GM12878 (cell line): ENCODE data around the gene CBLIF. TPM values are rescaled to one million over a fixed set of nuclear protein-coding genes. Genes with fewer than 3 reads are reported as not detected.

Source experiments
- ATAC-seq: fragments of 200-7000 bp; cut with Tn5 transposase; 3 replicates; pipeline ENCODE4 v1.9.1; 2020; ENCODE audit warnings: mild to moderate bottlenecking, moderate library complexity
- BruUV-seq: library from RNA; stranded (reverse); fragments of 400-500 nt; replicated peaks from 2 replicates; lab custom pipeline; 2021; lab: Mats Ljungman, UMichigan
- CTCF ChIA-PET: fragments of 300-600 bp; sonication (Branson Sonifier 250); formaldehyde crosslinking; extraction: SDS; loops from one replicate; lab custom pipeline; 2021; ENCODE audit warnings: inconsistent platforms; lab: Yijun Ruan, JAX
- POLR2A ChIA-PET: fragments of 350-600 bp; formaldehyde crosslinking; extraction: SDS; loops from one replicate; lab custom pipeline; 2021; ENCODE audit warnings: inconsistent platforms; lab: Charles Lee
- RAD21 ChIA-PET: fragments of 300-600 bp; sonication (Branson Sonifier 250); formaldehyde crosslinking; loops from one replicate; lab custom pipeline; 2023; ENCODE audit warnings: antibody characterized with exemption; ENCODE audit not compliant: unreplicated experiment; lab: Charles Lee
- SMC1A ChIA-PET: fragments of 300-600 bp; sonication (Branson Sonifier 250); formaldehyde crosslinking; loops from one replicate; lab custom pipeline; 2023; ENCODE audit not compliant: unreplicated experiment, uncharacterized antibody; lab: Charles Lee
- DNase-seq: peaks from one replicate; pipeline ENCODE4 v3.0.0-alpha.2; 2011; ENCODE audit warnings: low read depth, low spot score
- FAIRE-seq: peaks from 3 replicates; lab custom pipeline; 2011; peaks lifted over from hg19 to GRCh38; lab: Jason Lieb, UNC
- H2AFZ ChIP-seq: 2 replicates; pipeline ENCODE4 v1.6.0; 2011; ENCODE audit warnings: low read depth, low read length, control low read depth; ENCODE audit not compliant: control insufficient read depth
- H3K27ac ChIP-seq: 2 replicates; pipeline ENCODE4 v1.5.1; 2011; ENCODE audit warnings: control low read depth; ENCODE audit not compliant: control insufficient read depth, insufficient read depth
- H3K27me3 ChIP-seq, 2 experiments: replicated peaks in 1 of 2; 2 replicates each; pipeline versions ENCODE4 v1.6.0 to v1.6.1; 2011; ENCODE audit warnings: low read length in 1 of 2; ENCODE audit not compliant: control insufficient read depth in 2 of 2, insufficient read depth in 2 of 2
- H3K36me3 ChIP-seq, 2 experiments: 2 replicates each; pipeline ENCODE4 v1.5.1; 2011; ENCODE audit warnings: low read length in 1 of 2; ENCODE audit not compliant: control insufficient read depth in 2 of 2, insufficient read depth in 2 of 2
- H3K4me1 ChIP-seq: 2 replicates; pipeline ENCODE4 v1.6.1; 2011; ENCODE audit warnings: mild to moderate bottlenecking, low read length, moderate library complexity, mixed read lengths; ENCODE audit not compliant: control insufficient read depth, insufficient read depth
- H3K4me2 ChIP-seq: 2 replicates; pipeline ENCODE4 v1.6.0; 2011; ENCODE audit warnings: control low read depth; ENCODE audit not compliant: control insufficient read depth, insufficient read depth
- H3K4me3 ChIP-seq: fragments of 200-600 bp; sonication (generic); 2 replicates; pipeline ENCODE4 v1.5.1; 2016
- H3K79me2 ChIP-seq: 2 replicates; pipeline ENCODE4 v1.6.0; 2011; ENCODE audit warnings: low read length; ENCODE audit not compliant: control insufficient read depth, insufficient read depth
- H3K9ac ChIP-seq: 2 replicates; pipeline ENCODE4 v1.8.0; 2011; ENCODE audit warnings: low read length, control low read depth, mixed read lengths; ENCODE audit not compliant: control insufficient read depth, insufficient read depth
- H3K9me3 ChIP-seq: replicated peaks from 3 replicates; pipeline ENCODE4 v1.5.1; 2011; ENCODE audit warnings: mild to moderate bottlenecking, low read length; ENCODE audit not compliant: control insufficient read depth, insufficient read depth
- H4K20me1 ChIP-seq: 2 replicates; pipeline ENCODE4 v1.6.0; 2011; ENCODE audit not compliant: control insufficient read depth, insufficient read depth
- GABPA ChIP-seq: IDR thresholded peaks from 2 replicates; pipeline ENCODE4 v1.6.1; 2014; ENCODE audit warnings: antibody characterized with exemption, low read depth, mild to moderate bottlenecking, inconsistent platforms
- GATAD2B ChIP-seq: fragments of 450-650 bp; conservative IDR thresholded peaks from 2 replicates; pipeline ENCODE4 v1.6.1; 2017; ENCODE audit warnings: low read depth, mild to moderate bottlenecking, moderate library complexity
- HSF1 ChIP-seq: fragments of 150-350 bp; IDR thresholded peaks from 2 replicates; pipeline ENCODE4 v1.6.1; 2014; ENCODE audit warnings: mild to moderate bottlenecking, low read depth, low read length
- PAX8 ChIP-seq: fragments of 450-650 bp; IDR thresholded peaks from 2 replicates; pipeline ENCODE4 v1.6.1; 2017; ENCODE audit warnings: mild to moderate bottlenecking, moderate library complexity
- PRDM15 ChIP-seq: fragments of 450-650 bp; formaldehyde crosslinking; IDR thresholded peaks from 2 replicates; pipeline ENCODE4 v1.4.0; 2020; ENCODE audit warnings: mild to moderate bottlenecking, moderate library complexity
- ZNF24 ChIP-seq: fragments of 450-650 bp; IDR thresholded peaks from 2 replicates; pipeline ENCODE4 v1.6.1; 2017; ENCODE audit warnings: antibody characterized with exemption, mild to moderate bottlenecking
- ZNF592 ChIP-seq: fragments of 450-650 bp; IDR thresholded peaks from 2 replicates; pipeline ENCODE4 v1.6.1; 2017; ENCODE audit warnings: mild to moderate bottlenecking, moderate library complexity
- WGBS: methylation state at CpG from one replicate; pipeline ENCODE4 v1.1.6; 2016; ENCODE audit warnings: low lambda C conversion rate; ENCODE audit not compliant: insufficient replicate concordance, insufficient coverage; ENCODE audit errors: missing lambda C conversion rate; 5-methylcytosine and 5-hydroxymethylcytosine counted together
- in situ Hi-C: fragments of 300-500 bp; cut with MboI; formaldehyde crosslinking; loops from 9 replicates; pipeline ENCODE4 v1.14.3; 2018; ENCODE audit warnings: mixed read lengths
- intact Hi-C: fragments of 100-400 bp; cut with micrococcal nuclease; formaldehyde crosslinking; loops from one replicate; pipeline ENCODE4 v1.14.2; 2022; ENCODE audit not compliant: unreplicated experiment
- polyA plus RNA-seq, 11 experiments: library from polyadenylated mRNA; depleted of rRNA in 4 of 11; unstranded in 6 of 11; stranded (reverse) in 5 of 11; fragments of >200 nt; fragmentation: Nextera tagmentation in 4 of 11; fragmentation: Illumina TruSeq in 1 of 11; extraction: Ambion mirVana in 4 of 11; extraction: Trizol in 1 of 11; gene quantifications; 1 replicate in 1 of 11; 2 replicates in 10 of 11; pipeline versions ENCODE4 v1.2.1 to v1.2.3, GENCODE V29; 2011 to 2016; ENCODE audit warnings: inconsistent platforms in 2 of 11, missing spikeins in 2 of 11, low read depth in 1 of 11
- total RNA-seq, 4 experiments: library from RNA; depleted of rRNA in 3 of 4; stranded (reverse); fragments of >200 nt in 3 of 4; fragmentation: Illumina TruSeq in 1 of 4; extraction: Trizol in 1 of 4; gene quantifications; 2 replicates each; pipeline versions ENCODE4 v1.2.1 to v1.2.3, GENCODE V29; 2013 to 2021

CBLIF gene
- total and polyA plus RNA-seq, 10 of the 15 experiments (the other 5 are each of a cell fraction or from before 2014, with no cell fraction given): not detected

GRCh38 chr11:59814021-59814420, 31.3 kb downstream of the CBLIF start:
- ATAC-seq: no peak
- CTCF ChIA-PET: interaction anchor here (1.5 kb wide), 1 partner anchor 12 kb away, joined by 4 read pairs; no protein-coding TSS in a partner anchor
- in situ Hi-C loops (no loop called here), intact Hi-C loops (loop anchor here (5.0 kb wide), 2 partner anchors 147 to 257 kb away; partner anchors contain the start of gene PATL1)
- H3K4me1 ChIP-seq: peaks cover 5% of the 10 kb centered on the region
- TF ChIP-seq PAX8 (no peak), HSF1 (no peak), PRDM15 (CRISPR knock-in tag) (no peak), ZNF24 (no peak), ZNF592 (no peak), GABPA (no peak), GATAD2B (no peak)
- TF ChIP-seq, all 136 proteins: peak for 0
- Histone ChIP-seq H3K27me3 (no peaks in the 10 kb centered on the region), H3K4me3 (no peak overlapping the region), H3K9me3 (no peaks in the 10 kb centered on the region), H3K79me2 (peaks cover 12% of the 10 kb centered on the region), H3K36me3 (no peaks in the 10 kb centered on the region), H4K20me1 (no peaks in the 10 kb centered on the region), H3K9ac (no peak overlapping the region), H3K4me2 (no peak overlapping the region), H2AFZ (peak overlapping the region; percentile 72), H3K27ac (no peak overlapping the region)
- BruUV-seq: no TSS peak
- POLR2A ChIA-PET: interaction anchor here (0.6 kb wide), 1 partner anchor 42 kb away, joined by 6 read pairs; no protein-coding TSS in a partner anchor
- SMC1A ChIA-PET: no interaction called here
- 94% methylated on average over 1 of the region's 1 CpG for WGBS
- DNase-seq (no peak), FAIRE-seq (no peak)
- RAD21 ChIA-PET: no interaction called here
